Astrocyte of the spinal cord (primary cell): ENCODE results near the gene ASMTL.

ENCODE experiments used
- DNase-seq: peaks from one replicate; pipeline ENCODE4 v3.0.0; 2011; ENCODE audit warnings: low read depth, low spot score
- H3K4me3 ChIP-seq: 2 replicates; pipeline ENCODE4 v1.5.1; 2011; ENCODE audit warnings: low read depth, mild to moderate bottlenecking, low read length, moderate library complexity
- in situ Hi-C: cut with HindIII; loops from 2 replicates; pipeline ENCODE4 v1.10.0; 2017; ENCODE audit warnings: low sequenced_read_pairs
- TF ChIP-seq, protein P1 (sequence below): IDR thresholded peaks from 2 replicates; pipeline ENCODE4 v1.5.1; 2012; ENCODE audit warnings: low read depth, mild to moderate bottlenecking, low read length, inconsistent platforms

Gene ASMTL

DNA sequence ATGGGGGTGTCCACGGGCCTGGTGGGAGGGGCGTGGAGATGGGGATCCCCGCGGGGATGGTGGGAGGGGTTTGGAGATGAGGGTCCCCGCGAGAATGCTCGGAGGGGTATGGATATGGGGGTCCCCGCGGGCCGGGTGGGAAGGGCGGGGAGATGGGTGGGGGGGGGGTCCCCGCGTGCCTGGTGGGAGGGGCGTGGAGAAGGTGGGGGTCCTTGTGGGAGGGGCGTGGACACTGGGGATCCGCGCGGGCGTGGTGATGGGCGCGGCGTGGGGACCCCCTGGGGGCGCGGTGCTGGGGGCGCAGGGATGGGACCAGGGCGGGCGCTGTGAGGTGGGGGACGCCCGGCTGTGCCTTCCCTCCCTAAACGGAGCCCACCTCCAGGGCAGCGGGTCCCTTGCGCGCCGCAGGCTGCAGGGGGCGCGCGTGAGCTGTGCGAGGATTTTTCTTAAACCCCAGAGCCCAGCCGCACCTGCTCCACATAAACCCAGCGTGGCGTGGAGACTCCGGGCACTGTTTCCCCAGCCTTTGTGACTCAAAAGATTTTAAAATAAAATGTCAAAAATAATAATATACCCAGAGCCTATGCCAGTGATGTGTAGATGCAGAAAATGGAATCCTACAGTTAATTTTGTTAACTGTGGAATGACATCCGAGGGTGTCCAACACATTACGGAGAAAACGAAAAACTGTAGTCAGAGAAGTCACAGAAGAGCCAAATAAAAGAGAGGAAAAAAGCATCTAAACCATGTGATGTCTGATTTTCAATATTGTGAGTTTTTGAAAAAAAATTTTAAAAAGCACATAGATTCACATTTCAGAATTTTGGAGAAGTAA is 1.5 kb upstream of the ASMTL start:
- in situ Hi-C loops = no loop called here
- peak; percentile 79 for DNase-seq
- peak overlapping the region; percentile 67 for H3K4me3 ChIP-seq
- TF ChIP-seq, protein P1, sequence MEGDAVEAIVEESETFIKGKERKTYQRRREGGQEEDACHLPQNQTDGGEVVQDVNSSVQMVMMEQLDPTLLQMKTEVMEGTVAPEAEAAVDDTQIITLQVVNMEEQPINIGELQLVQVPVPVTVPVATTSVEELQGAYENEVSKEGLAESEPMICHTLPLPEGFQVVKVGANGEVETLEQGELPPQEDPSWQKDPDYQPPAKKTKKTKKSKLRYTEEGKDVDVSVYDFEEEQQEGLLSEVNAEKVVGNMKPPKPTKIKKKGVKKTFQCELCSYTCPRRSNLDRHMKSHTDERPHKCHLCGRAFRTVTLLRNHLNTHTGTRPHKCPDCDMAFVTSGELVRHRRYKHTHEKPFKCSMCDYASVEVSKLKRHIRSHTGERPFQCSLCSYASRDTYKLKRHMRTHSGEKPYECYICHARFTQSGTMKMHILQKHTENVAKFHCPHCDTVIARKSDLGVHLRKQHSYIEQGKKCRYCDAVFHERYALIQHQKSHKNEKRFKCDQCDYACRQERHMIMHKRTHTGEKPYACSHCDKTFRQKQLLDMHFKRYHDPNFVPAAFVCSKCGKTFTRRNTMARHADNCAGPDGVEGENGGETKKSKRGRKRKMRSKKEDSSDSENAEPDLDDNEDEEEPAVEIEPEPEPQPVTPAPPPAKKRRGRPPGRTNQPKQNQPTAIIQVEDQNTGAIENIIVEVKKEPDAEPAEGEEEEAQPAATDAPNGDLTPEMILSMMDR = peak; percentile 96

DNA sequence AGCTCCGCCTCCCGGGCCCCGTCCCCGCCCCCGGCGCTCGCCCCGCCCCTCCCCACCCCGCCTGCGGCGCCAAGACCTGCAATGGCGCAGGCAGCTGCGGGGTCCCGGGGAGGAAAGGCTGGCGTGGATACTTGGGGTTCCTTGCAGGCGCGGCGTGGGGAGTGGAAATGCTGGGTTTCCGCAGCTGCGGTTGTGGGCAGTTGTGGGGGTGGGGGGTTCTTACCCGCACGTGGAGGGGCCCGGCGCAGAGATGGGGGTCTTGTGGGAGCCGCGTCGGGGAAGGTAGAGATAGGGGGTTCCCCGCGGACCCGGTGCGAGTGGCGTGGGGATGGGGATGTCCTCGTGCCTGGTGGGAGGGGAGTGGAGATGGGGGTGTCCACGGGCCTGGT is 680 bp upstream of the ASMTL start:
- peak overlapping the region; percentile 67 for H3K4me3 ChIP-seq
- TF ChIP-seq, protein P1 = no peak
- in situ Hi-C loops = no loop called here
- no peak for DNase-seq

DNA sequence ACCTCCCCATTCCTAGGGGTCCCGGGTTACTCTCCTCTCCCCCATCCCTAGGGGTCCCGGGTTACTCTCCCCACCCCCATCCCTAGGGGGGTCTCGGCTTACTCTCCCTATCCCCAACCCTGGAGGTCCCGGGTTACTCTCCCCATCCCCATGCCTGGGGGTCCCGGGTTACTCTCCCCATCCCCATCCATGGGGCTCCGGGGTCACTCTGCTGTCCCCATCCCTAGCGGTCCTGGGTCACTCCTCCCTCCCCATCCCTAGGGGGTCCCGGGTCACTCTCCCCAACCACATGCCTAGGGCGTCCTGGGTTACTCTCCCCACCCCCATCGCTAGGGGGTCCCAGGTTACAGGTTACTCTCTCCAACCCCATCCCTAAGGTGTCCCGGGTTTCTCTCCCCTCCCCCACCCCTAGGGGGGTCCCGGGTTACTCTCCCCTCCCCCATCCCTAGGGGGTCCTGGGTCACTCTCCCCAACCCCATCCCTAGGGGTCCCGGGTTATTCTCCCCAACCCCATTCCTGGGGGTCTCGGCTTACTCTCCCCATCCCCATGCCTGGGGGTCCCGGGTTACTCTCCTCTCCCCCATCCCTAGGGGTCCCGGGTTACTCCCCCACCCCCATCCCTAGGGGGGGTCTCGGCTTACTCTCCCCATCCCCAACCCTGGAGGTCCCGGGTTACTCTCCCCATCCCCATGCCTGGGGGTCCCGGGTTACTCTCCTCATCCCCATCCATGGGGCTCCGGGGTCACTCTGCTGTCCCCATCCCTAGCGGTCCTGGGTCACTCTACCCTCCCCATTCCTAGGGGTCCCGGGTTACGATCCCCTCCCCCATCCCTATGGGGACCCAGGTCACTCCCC is 821 bp downstream of the ASMTL start:
- peak overlapping the region; percentile 95 for H3K4me3 ChIP-seq
- TF ChIP-seq, protein P1 = no peak
- in situ Hi-C loops = no loop called here
- no peak for DNase-seq

DNA sequence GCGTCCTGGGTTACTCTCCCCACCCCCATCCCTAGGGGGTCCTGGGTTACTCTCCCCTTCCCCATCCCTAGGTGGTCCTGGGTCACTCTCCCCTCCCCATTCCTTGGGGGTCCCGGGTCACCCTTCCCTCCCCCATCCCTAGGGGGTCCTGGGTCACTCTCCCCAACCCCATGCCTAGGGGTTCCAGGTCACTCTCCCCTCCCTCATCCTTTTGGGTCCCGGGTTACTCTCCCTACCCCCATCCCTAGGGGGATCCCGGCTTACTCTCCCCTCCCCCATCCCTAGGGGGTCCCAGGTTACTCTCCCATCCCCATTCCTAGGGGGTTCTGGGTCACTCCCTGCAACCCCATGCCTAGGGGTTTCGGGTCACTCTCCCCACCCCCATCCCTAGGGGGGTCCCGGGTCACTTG is 1.5 kb downstream of the ASMTL start:
- in situ Hi-C loops = no loop called here
- no peak overlapping the region for H3K4me3 ChIP-seq
- TF ChIP-seq, protein P1 = no peak
- DNase-seq = no peak

DNA sequence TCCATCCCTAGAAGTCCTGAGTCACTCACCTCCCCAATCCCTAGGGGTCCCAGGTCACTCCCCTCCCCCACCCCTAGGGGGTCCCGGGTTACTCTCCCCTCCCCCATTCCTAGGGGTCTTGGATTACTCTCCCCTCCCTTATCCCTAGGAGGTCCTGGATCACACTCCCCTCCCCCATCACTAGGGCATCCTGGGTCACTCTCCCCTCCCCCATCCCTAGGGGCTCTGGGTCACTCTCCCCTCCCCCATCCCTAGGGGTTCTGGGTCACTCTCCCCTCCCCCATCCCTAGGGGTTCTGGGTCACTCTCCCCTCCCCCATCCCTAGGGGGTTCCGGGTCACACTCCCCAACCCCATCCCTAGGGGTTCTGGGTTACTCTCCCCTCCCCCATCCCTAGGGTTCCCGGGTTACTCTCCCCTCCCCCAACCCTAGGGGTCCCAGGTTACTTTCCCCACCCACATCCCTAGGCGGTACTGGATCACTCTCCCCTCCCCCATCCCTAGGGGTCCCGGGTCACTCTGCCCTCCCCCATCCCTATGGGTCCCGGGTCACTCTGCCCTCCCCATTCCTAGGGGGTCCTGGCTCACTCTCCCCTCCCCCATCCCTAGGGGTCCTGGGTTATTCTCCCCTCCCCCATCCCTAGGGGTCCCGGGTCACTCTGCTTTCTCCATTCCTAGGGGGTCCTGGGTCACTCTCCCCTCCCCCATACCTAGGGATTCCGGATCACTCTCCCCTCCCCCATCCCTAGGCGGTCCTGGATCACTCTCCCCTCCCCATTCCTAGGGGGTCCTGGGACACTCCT is 2.1 kb downstream of the ASMTL start:
- TF ChIP-seq, protein P1 = no peak
- DNase-seq = no peak
- in situ Hi-C loops = no loop called here
- no peak overlapping the region for H3K4me3 ChIP-seq

DNA sequence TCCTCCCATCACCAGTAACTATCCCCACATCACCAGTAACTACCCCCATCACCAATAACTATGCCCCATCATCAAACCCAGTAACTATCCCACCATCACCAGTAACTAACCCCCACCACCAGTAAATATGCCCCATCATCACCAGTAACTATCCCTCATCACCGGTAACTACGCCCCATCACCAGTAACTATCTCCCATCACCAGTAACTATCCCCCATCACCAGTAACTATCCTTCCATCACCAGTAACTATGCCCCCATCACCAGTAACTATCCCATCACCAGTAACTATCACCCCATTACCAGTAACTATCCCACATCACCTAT is 2.9 kb downstream of the ASMTL start:
- no peak overlapping the region for H3K4me3 ChIP-seq
- TF ChIP-seq, protein P1 = no peak
- no peak for DNase-seq
- in situ Hi-C loops = no loop called here
